Activated CD8-positive, alpha-beta T cell treated with anti-CD3 and anti-CD28 coated beads for 36 hours (primary cell): ENCODE measurements around the gene SEC14L1. TPM values are rescaled to one million over a fixed set of nuclear protein-coding genes. Genes with fewer than 3 reads are reported as not detected.

Experiments
- ATAC-seq: fragments of 200-7000 bp; cut with Tn5 transposase; one replicate; pipeline ENCODE4 v1.10.0; 2021; ENCODE audit warnings: mild to moderate bottlenecking, moderate library complexity
- CTCF ChIA-PET: fragments of 350-600 bp; sonication (Branson Sonifier 250); formaldehyde crosslinking; loops from one replicate; lab custom pipeline; 2021; ENCODE audit warnings: antibody characterized with exemption; lab: Charles Lee
- POLR2A ChIA-PET: fragments of 350-600 bp; sonication (Branson Sonifier 250); formaldehyde crosslinking; loops from one replicate; lab custom pipeline; 2021; ENCODE audit warnings: antibody characterized with exemption; lab: Charles Lee
- DNase-seq: peaks from one replicate; pipeline ENCODE4 v3.0.0-alpha.2; 2020
- H3K27ac Mint-ChIP-seq: one replicate; pipeline ENCODE4 v1.8.0; 2021; ENCODE audit warnings: mild to moderate bottlenecking, mixed read lengths
- H3K27me3 Mint-ChIP-seq: one replicate; pipeline ENCODE4 v1.8.0; 2021; ENCODE audit warnings: mixed read lengths
- H3K36me3 Mint-ChIP-seq: one replicate; pipeline ENCODE4 v1.8.0; 2021; ENCODE audit warnings: low read depth, mixed read lengths
- H3K4me1 Mint-ChIP-seq: one replicate; pipeline ENCODE4 v1.8.0; 2021; ENCODE audit warnings: low read depth, mixed read lengths
- H3K4me3 Mint-ChIP-seq: one replicate; pipeline ENCODE4 v1.8.0; 2021; ENCODE audit warnings: mild to moderate bottlenecking, moderate library complexity, mixed read lengths
- H3K9me3 Mint-ChIP-seq: one replicate; pipeline ENCODE4 v1.8.0; 2021; ENCODE audit warnings: mixed read lengths
- CTCF ChIP-seq: fragments of 200-600 bp; IDR thresholded peaks from one replicate; pipeline ENCODE4 v1.8.0; 2022; ENCODE audit warnings: antibody characterized with exemption, mild to moderate bottlenecking
- intact Hi-C: fragments of 100-400 bp; cut with micrococcal nuclease; formaldehyde crosslinking; loops from one replicate; pipeline ENCODE4 v1.10.0; 2022
- total RNA-seq, 2 experiments: library from RNA; stranded (reverse); gene quantifications; one replicate each; pipeline ENCODE4 v1.2.3, GENCODE V29; 2021

SEC14L1 gene
- total RNA-seq, 2 experiments from 2014 or later = 79.7 to 91.6 TPM

GRCh38 chr17:77208217-77208808 is 67.5 kb downstream of the SEC14L1 start:
- POLR2A ChIA-PET = no interaction called here

GRCh38 chr17:77208856-77209255 is 68.1 kb downstream of the SEC14L1 start:
- no peaks in the 10 kb centered on the region for H3K9me3 Mint-ChIP-seq
- TF ChIP-seq CTCF = no peak
- ChIA-PET CTCF (interaction anchor here (1.2 to 1.3 kb wide), 2 partner anchors 122 to 142 kb away, joined by 3 to 4 read pairs; no protein-coding TSS in a partner anchor), POLR2A (no interaction called here)
- H3K4me1 Mint-ChIP-seq = no peaks in the 10 kb centered on the region
- peaks cover 44% of the 10 kb centered on the region for H3K36me3 Mint-ChIP-seq
- DNase-seq (no peak), ATAC-seq (no peak)
- H3K27me3 Mint-ChIP-seq = no peaks in the 10 kb centered on the region
- H3K27ac Mint-ChIP-seq = no peak overlapping the region
- no peak overlapping the region for H3K4me3 Mint-ChIP-seq
- intact Hi-C loops = loop anchor here (10.0 kb wide), 1 partner anchor 1316 kb away; no protein-coding TSS in a partner anchor

More at GRCh38 chr17:77208217-77208808, 67.5 kb downstream of the SEC14L1 start:
- CTCF ChIA-PET = interaction anchor here (0.8 to 1.3 kb wide), 4 partner anchors 40 to 142 kb away, joined by 3 to 4 read pairs (median 4); no protein-coding TSS in a partner anchor
- Mint-ChIP-seq H3K4me1 (no peaks in the 10 kb centered on the region), H3K4me3 (no peak overlapping the region), H3K27me3 (no peaks in the 10 kb centered on the region), H3K9me3 (no peaks in the 10 kb centered on the region), H3K27ac (no peak overlapping the region), H3K36me3 (peaks cover 48% of the 10 kb centered on the region)
- DNase-seq (no peak), ATAC-seq (no peak)
- intact Hi-C loops = loop anchor here (10.0 kb wide), 1 partner anchor 1316 kb away; no protein-coding TSS in a partner anchor
- no peak for TF ChIP-seq CTCF

- CTCF ChIA-PET = interaction anchor here (0.9 kb wide), 1 partner anchor 70 kb away, joined by 3 read pairs; no protein-coding TSS in a partner anchor
- intact Hi-C loops = loop anchor here (10.0 kb wide), 1 partner anchor 1315 kb away; no protein-coding TSS in a partner anchor
- ATAC-seq (no peak), DNase-seq (no peak)
- no peaks in the 10 kb centered on the region for H3K4me1 Mint-ChIP-seq
- no peak for TF ChIP-seq CTCF
- POLR2A ChIA-PET = no interaction called here
- no peaks in the 10 kb centered on the region for H3K27me3 Mint-ChIP-seq
- no peaks in the 10 kb centered on the region for H3K9me3 Mint-ChIP-seq
- no peak overlapping the region for H3K27ac Mint-ChIP-seq
- H3K36me3 Mint-ChIP-seq = peaks cover 46% of the 10 kb centered on the region
- H3K4me3 Mint-ChIP-seq = no peak overlapping the region
Measured at GRCh38 chr17:77209330-77209748, 68.6 kb downstream of the SEC14L1 start.

- Mint-ChIP-seq H3K27ac (no peak overlapping the region), H3K4me3 (no peak overlapping the region), H3K27me3 (no peaks in the 10 kb centered on the region), H3K9me3 (no peaks in the 10 kb centered on the region), H3K36me3 (peaks cover 49% of the 10 kb centered on the region), H3K4me1 (no peaks in the 10 kb centered on the region)
- ChIA-PET CTCF (no interaction called here), POLR2A (no interaction called here)
- DNase-seq (no peak), ATAC-seq (no peak)
- no peak for TF ChIP-seq CTCF
- intact Hi-C loops = no loop called here
Measured at GRCh38 chr17:77210331-77210730, 69.6 kb downstream of the SEC14L1 start.

GRCh38 chr17:77210946-77211541 is 70.3 kb downstream of the SEC14L1 start:
- CTCF ChIA-PET = interaction anchor here (1.0 kb wide), 1 partner anchor 125 kb away, joined by 4 read pairs; no protein-coding TSS in a partner anchor
- no peaks in the 10 kb centered on the region for H3K4me1 Mint-ChIP-seq
- DNase-seq (no peak), ATAC-seq (no peak)
- no peak for TF ChIP-seq CTCF
- H3K27me3 Mint-ChIP-seq = no peaks in the 10 kb centered on the region
- H3K4me3 Mint-ChIP-seq = no peak overlapping the region
- intact Hi-C loops = no loop called here
- peaks cover 51% of the 10 kb centered on the region for H3K36me3 Mint-ChIP-seq
- H3K9me3 Mint-ChIP-seq = no peaks in the 10 kb centered on the region
- POLR2A ChIA-PET = no interaction called here
- H3K27ac Mint-ChIP-seq = no peak overlapping the region
